SK-MEL-5 (cell line): ENCODE data around the gene LEO1. TPM values are rescaled to one million over a fixed set of nuclear protein-coding genes. Genes with fewer than 3 reads are reported as not detected.
"Not testable (repeated sequence)": the region's sequence is repeated elsewhere in the genome, so short reads cannot be mapped to it uniquely, and the experiment has no call there.

Source experiments
- DNase-seq: peaks from one replicate; pipeline ENCODE4 v3.0.0-alpha.2; 2016; ENCODE audit warnings: low read depth, low spot score
- in situ Hi-C: cut with HindIII; loops from 2 replicates; pipeline ENCODE4 v1.10.0; 2016; ENCODE audit warnings: low sequenced_read_pairs, high pct_unique_total_duplicates, low pct_unique_long_range_greater_than_20kb
- total RNA-seq: library from RNA; depleted of rRNA; stranded (reverse); fragments of >200 nt; shearing (Covaris generic); gene quantifications from 2 replicates; pipeline ENCODE4 v1.2.3, GENCODE V29; 2014

Gene LEO1
- total RNA-seq, 1 experiment from 2014 or later = 29.0 TPM

GRCh38 chr15:52006702-52007340 lies 35.2 kb upstream of the LEO1 start:
- DNase-seq = no peak
- in situ Hi-C loops = no loop called here

GRCh38 chr15:52005748-52006701 lies 34.4 kb upstream of the LEO1 start:
- no peak for DNase-seq

GRCh38 chr15:52004806-52005205 lies 33.2 kb upstream of the LEO1 start:
- in situ Hi-C loops = no loop called here
- no peak for DNase-seq

More at GRCh38 chr15:52005748-52006701, 34.4 kb upstream of the LEO1 start:
- in situ Hi-C loops = no loop called here

DNA sequence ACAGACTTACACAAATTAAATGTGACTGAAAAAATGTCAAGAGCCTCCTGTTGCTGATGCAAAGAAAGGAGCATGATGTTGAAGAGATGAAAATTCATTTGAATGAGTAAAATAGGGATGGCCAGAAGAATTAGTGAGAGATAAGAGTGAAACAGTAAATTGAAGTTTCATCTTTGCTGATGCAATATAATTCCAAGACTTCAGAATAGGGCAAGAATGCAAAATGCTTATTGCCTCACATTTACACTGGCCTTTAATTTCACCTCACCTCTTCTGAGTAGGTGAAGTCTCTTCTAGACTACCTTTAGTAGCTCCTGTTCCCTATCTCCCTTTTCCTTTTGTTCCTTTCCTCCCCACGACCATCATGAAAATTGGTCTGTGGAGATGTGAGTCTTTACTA lies 32.1 kb upstream of the LEO1 start:
- in situ Hi-C loops = no loop called here
- no peak for DNase-seq

DNA sequence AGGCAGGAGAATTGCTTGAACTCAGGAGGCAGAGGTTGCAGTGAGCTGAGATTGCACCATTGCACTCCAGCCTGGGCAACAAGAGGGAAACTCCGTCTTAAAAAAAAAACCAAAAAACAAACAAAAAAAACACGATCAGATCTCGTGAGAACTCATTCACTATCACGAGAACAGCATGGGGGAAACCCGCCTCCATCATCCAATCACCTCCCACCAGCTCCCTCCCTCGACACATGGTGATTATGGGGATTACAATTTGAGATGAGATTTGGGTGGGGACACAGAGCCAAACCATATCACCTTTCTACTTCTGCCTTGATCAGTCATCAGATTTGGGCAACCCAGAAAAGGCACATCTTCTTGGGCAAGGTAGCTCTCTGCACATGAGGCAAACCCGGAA lies 31.5 kb upstream of the LEO1 start:
- DNase-seq, in situ Hi-C loops: not testable (repeated sequence)

DNA sequence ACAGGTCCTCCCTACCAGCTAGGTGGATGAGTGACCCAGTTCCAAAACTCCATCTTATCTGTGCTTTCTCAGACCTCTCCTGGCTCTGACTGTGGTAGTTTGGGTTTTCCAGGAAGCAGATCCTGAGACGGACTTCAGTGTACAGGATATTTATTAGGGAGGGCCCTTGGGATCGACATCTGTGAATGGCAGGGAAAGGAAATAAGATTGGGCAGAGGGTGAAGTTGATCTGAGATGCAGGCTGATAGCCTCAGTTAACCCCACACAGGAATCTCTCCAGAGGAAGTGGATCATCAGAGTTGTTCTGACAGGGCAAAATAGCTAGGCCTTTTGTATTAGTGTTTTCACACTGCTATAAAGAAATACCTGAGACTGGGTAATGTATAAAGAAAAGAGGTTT lies 30.8 kb upstream of the LEO1 start:
- in situ Hi-C loops = no loop called here
- DNase-seq = no peak

GRCh38 chr15:51992953-51993352 lies 21.4 kb upstream of the LEO1 start:
- DNase-seq = no peak
- in situ Hi-C loops = no loop called here

DNA sequence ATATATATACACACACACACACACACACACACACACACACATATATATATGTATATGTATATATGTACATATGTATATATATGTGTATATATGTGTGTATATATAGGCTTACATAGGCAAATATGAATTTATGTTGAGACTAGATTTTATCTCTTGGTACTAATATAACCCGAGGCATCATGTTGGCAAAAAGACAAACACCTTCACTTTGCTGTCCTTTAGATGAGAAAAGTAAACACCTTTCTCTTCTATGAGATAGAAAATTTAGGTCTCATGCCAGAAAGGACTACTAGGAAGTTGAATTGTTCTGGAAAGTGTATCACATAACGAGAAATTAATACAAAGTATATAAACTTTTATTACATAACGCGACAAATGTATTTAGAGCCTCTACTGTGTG lies 19.6 kb upstream of the LEO1 start:
- in situ Hi-C loops = no loop called here

DNA sequence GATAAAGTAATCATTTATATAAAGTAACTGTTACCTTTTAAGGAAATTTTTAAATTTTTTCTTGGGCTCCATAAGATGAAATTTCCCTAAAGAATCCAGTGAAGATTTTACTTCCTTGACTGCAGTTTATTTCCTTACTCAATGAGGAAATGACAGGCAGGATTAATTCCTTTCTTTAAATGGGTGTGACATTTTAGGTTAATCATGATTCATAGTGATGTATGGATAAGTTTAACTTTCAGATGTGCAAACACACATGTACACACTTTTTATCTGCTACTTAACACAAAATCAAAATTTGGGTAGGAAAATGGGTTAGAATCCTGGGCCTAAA lies 11.2 kb upstream of the LEO1 start:
- no peak for DNase-seq
- in situ Hi-C loops = loop anchor here (10.0 kb wide), 1 partner anchor 102 kb away; no protein-coding TSS in a partner anchor

More for the DNA sequence above, 19.6 kb upstream of the LEO1 start:
- DNase-seq = no peak

- in situ Hi-C loops = loop anchor here (10.0 kb wide), 1 partner anchor 103 kb away; no protein-coding TSS in a partner anchor
- peak; percentile 92 for DNase-seq
These were observed 10.6 kb upstream of the LEO1 start for GRCh38 chr15:51982013-51982769.

- no peak for DNase-seq
- in situ Hi-C loops = no loop called here
These were observed 2.2 kb upstream of the LEO1 start for GRCh38 chr15:51973775-51974174.

- in situ Hi-C loops = no loop called here
- DNase-seq = no peak
These were observed 1.6 kb upstream of the LEO1 start for GRCh38 chr15:51973220-51973619.

DNA sequence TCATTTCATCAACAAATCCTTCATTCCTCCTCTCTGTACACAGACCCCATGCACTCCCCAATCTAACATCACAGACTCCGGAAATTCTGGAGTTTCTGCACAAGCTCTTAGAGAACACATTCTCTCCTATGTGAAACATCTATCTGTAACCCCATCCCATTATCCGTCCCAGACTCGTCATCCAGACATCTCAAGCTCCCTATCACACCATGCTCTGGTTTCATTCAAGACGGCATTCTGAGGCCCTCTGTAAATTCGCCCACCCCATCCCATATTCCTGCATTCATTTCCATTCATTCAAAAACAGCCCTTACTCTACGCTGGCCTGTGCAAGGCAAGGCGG lies 575 bp downstream of the LEO1 start:
- in situ Hi-C loops = no loop called here

DNA sequence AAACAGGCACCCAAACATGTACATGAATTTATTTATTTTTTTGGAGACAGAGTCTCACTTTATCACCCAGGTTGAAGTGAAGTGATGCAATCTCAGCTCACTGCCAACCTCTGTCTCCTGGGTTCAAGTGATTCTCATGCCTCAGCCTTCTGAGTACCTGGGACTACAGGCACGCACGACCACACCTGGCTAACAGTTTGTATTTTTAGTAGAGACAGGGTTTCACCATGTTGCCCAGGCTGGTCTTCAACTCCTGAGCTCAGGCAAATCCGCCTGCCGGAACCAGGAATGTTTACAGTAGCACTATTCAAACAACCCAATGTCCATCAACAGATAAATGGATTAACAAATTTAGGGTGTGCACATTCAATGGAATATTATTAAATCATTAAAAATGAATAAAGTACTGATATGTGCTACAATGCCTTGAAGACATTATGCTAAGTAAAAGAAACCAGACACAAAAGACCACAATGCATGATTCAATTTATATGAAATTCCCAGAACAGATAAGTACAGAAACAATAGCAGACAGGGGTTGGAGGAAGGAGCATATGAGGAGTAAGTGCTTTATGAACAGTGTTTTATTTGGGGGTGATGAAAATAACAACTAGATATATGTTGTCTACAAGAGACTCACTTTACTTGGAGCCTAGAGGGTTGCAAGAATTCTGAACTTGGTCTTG lies 1.3 kb downstream of the LEO1 start:
- in situ Hi-C loops = no loop called here

More for the DNA sequence above, 575 bp downstream of the LEO1 start:
- DNase-seq = no peak

GRCh38 chr15:51969728-51970127 lies 1.9 kb downstream of the LEO1 start:
- no peak for DNase-seq
- in situ Hi-C loops = no loop called here

More for the DNA sequence above, 1.3 kb downstream of the LEO1 start:
- DNase-seq = no peak

DNA sequence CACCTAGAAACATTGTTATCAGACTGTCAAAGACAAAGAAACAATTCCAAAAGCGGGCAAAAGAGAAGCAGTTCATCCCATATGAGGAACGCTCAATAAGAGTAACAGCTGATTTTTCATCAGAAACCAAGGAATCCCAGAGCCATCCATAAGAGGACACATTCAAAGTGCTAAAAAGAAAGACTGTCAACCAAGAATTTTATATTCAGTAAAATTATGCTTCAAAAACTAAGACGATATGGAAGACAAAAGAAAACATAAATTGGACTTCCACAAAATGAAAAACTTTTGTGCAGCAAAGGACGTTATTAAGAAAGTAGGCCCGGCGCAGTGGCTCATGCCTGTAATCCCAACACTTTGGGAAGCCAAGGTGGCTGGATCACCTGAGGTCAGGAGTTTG lies 4.0 kb downstream of the LEO1 start:
- in situ Hi-C loops = no loop called here
- DNase-seq = no peak

GRCh38 chr15:51966192-51966591 lies 5.4 kb downstream of the LEO1 start:
- in situ Hi-C loops = no loop called here
- DNase-seq = no peak

GRCh38 chr15:51965691-51966090 lies 5.9 kb downstream of the LEO1 start:
- in situ Hi-C loops = no loop called here
- no peak for DNase-seq
